Suppressor macrophage treated with lipopolysaccharide for 1 hour (primary cell): Measurements from ENCODE around the gene A2M.
A peak's percentile ranks its signal among the peaks of the same experiment; 100 is the strongest.

ENCODE experiments used
- DNase-seq, 3 donors: peaks; one replicate each; pipeline ENCODE4 v3.0.0-alpha.2; 2020 to 2022

A2M gene

DNA sequence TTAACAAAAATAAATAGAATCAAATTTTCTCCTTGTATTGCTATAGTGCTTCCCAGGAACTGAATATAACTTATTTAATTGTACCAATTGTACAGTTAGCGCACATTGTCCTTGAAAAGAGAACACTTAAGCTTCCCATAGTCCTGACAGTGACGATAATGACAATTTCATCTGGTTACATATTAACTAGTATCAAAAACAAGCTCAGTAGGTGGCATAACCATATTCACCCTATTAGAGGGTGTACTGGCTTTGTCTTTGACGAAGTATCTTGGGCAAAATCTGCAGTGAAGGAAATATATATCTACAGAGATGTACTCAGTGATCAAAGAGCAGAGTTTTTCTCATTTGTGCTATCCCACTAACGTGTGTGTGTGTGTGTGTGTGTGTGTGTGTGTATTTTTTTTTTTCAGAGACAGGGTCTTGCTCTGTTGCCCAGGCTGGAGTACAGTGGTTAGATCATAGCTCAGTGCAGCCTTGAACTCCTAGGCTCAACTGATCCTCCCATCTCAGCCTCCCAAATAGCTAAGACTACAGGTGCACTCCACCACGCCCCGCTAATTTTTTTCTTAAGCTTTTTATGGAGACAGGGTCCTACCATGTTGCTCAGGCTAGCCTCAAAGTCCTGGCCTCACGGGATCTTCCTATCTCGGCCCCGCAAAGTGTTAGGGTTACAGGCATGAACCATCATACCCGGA is 4.9 kb upstream of the A2M start:
- DNase-seq: no peak

DNA sequence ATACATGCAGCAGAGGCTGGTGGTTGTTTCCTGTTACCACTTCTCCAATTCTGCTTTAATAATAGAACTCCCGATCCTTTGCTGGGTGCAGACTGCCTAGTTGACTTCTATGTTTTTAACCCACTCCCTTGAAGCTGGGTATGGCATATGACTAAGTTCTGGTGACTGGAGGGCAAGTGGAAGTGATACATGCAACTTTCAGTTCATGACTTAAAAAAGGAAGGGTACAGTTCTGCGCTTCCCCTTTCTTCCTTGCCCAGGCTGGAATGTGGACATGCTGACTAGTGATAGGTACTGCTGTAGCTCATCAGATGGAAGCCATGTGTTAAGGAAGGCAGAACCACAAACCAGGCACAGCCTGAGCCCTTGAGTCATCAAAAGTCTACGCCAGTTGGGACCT is 2.4 kb upstream of the A2M start:
- peak; percentile 90 to 98 (median 96) for DNase-seq

DNA sequence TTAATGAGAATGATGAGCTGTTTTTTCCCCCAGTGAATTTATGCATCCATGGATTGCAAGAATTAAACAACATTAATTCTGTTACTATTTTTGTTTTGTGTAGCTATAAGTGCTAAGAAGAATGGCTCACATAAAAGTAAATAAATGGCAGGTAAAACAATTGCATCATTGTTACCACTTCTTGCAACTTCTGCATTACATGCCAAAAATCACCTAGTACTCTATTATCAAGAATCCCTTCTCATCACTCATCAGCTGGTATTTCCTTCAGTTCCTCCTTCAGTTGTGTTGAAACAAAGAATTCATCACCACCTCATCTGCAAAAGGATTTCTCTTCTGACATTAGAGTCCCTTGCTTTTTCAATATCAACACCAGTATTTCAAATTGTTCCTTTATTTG is 773 bp downstream of the A2M start:
- peak; percentile 57 to 83 (median 78) for DNase-seq

DNA sequence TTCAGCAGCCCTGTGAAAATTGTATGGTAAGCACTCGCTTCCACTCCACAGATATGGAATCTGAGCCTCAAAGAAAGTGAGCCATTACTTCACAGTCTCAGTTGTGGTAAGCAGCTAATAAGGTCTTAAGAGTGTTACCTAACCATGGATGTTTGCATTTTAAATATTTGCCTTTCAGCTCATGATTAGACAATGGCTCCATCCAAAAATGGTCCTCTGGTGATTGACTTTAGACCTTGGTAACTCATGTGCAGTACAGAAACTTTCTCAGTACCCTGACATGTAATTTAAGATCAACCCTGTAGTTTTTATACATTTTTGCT is 1.8 kb downstream of the A2M start:
- DNase-seq: no peak

DNA sequence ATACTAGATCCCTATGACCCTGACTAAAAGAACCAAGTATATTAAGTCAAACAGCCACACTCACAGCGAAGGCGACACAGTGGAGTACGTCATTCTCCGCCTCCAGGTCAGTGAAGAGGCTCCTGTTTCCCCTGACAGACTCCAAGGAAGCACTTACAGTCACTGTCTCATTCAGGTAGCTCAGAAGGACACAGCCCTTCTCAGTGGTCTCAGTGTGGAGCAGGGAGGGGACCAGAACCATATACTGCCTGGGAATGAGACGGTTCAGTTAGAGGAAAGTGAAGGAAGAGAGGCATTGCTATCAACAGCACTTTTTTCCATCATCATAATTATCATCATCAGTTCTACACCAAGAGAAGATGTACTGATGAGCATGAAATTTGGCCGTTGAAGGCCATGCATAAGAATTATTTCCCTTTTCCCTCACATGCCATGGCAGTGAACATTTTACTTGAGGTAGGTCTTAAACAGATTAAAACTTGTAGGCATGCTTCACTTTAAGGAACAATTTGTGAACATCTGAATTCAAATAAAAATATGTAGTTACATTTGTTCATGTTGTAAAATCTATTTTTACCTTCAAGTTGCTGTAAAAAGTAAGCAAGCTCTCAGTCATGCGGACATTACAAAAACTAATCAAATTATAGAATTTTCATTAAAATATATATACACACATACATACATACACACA is 2.3 kb downstream of the A2M start:
- no peak for DNase-seq

DNA sequence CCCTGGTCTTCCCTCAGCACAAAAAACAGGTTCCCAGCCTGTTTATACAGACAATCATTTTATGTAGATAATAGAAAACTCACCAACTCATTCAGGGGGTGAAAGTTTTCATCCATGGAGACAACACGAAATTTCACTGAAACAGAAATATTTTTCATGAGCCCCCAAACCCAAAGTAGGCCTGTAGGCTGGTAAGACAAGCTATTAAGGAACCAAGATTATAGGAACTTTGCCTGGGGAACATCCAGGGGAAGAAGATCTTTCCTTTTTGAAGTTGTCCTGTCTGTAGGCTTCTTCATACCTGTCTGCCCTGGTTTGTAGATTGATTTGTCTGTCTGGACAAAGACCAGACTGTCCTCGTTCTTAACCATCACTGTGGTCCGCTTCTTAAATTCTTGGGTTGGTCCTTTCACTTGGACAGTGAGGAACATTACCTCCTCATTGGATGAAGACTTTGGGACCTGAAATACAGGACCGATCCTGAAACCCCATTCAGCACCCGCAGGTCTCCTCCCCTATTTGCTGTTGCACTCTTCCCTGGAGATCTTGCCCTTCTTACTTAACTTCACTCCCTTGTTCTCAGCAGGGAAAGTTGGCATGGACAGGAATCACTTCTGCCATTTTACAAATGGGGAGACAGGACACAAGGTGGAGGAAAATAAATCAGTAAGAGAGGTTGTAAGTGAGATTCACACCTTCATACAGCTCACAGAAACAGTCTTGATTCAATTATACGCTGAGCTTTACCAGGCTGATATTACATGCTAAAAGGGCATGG is 3.5 kb downstream of the A2M start:
- no peak for DNase-seq

DNA sequence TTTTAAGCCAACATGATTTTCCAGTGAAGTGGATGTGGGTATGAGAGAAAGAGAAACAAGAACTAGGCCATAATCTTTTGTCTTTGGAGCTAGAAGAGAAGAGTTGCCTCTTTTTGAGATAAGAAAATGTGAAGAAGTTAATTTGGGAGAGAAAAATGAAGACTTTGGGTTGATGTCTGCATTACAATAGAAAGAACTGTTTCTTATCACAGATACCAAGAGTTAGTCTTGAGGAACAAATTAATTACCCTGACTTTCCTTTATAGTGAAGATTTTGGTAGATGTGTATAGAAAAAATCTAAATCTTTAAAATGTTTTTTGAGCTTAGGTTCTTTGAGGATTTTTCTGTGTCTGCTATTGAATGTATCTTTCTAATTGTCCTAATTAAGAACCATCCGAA is 4.2 kb downstream of the A2M start:
- no peak for DNase-seq

DNA sequence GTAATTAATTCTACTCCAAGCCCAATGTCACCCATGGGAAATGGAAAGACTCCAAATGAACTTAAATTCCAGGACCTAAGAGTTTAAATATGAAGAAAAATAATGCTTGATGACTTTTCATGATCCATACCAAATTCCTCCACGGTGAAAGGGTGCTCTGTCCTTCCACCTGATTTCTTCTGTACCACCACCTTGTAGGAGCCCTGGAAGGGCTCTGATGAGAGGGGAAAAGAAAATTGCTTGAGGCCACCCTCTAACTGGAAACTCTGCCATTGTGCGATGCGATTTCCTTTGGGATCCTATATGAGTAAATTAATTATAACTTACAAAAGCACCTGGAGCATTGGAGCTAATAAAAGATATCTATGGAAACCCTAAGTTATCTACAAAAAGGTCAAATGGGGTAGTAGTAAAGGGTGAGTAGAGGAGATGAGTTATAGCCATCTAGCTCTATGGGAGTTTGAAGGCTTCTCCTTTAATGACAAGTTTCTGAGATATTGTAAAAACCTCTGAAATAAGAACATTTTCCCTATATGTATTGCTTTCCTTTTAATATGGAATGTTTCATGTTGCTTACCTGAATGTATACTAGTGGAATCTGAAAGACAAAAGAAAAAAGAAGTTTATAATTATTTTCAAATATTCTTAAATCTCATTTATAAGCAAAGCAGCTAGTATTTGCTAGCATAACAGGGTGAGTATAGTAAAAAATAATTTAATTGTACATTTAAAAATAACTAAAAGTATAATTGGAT is 5.8 kb downstream of the A2M start:
- DNase-seq: no peak

DNA sequence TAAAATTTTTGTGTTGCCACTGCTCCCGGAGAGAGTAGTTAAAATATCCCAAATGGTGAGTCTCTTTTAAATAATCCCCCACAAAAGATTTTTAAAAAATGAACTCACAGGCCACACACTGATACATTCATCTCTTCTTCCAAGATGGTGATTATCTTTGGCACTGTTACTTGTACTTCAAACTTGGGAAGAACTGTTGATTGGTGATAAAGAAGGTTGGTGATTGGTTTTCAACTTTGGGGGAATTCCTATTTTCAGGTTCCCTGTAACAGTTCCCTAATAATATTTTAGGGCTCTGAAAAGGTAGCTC is 6.6 kb downstream of the A2M start:
- no peak for DNase-seq

DNA sequence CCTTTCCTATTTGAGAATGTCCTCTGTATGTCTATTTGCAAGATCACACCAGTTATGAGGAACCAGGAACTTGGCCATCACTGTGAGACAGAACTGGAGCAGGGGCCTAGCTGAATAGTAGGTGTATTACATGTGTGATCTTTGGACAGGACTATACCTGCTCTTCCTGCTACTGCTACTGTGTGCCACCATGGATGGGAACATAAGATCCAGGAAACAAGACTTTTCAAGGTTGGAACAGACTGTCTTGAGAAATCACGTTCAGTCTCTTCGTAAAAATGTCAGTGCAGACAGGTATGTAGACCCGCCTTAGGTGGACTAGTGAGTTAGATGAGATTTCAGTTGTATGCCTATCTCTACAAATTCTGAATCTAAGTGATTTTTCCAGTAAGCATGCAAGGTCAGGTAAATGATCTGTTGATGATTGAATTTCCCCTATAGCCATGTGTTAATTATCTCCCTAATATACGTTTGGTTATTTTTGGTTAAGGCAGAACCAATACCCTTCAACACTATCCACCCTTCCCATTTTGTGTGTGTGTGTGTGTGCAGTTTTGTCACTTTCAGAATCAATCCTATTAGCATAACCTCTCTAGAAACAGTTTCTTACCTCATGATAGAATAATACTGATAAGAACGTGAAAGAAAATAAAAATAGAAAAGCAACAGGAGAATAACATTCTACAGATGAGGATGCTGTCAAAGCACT is 7.1 kb downstream of the A2M start:
- no peak for DNase-seq

DNA sequence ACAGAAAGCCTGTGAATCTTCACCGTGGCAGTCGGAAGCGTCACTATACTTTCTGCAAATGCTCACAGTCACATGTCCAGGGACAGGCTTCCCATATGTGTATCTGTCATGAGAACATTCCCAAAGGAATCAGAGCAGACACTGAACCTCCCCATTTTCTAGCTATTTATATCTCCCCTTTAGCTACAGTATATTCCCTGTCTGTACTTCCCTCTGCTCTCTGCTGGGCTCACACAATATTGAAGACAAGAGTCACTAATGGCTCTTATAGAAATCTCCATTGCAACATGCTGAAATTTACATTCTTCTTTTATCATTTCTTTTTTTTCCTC is 8.2 kb downstream of the A2M start:
- DNase-seq: no peak

DNA sequence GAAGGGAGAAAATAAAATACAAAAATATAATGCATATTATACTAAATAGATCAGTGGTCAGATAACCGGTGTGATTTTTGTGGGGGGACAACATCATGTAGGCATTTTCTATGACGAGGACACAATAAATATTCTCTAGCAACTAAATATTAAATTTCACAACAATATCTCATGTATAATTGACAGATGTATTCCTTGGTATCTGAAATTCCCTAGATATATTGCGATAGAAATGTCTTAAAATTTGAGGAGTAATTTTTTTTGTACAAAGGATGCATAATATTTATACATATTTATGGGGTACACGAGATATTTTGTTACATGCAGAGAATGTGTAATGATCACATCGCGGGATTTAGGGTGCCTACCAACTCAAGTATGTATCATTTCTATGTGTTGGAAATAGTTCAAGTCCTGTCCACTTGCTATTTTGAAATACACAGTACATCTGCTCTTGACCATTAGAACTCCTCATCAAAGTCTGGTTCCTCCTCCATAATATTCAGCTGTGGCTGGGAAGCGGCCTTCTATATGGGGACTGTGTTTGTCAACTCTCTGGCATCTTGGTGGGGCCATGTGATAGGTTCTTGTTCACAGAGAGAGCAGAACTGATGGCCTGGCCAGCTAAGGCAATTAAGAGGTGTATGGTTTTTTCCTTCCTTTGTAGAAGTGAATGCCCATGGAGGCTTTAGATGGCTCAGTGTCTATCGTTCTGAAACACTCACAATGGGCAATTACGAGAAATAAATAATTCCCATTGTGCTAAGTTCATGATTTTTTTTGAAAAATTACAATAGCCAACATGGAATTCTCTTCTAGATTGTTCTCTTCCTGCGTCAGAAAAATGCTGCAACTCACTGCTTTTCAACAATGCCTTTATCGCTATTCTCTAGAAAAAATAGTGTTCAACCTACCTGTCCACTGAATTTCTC is 8.8 kb downstream of the A2M start:
- DNase-seq: no peak

DNA sequence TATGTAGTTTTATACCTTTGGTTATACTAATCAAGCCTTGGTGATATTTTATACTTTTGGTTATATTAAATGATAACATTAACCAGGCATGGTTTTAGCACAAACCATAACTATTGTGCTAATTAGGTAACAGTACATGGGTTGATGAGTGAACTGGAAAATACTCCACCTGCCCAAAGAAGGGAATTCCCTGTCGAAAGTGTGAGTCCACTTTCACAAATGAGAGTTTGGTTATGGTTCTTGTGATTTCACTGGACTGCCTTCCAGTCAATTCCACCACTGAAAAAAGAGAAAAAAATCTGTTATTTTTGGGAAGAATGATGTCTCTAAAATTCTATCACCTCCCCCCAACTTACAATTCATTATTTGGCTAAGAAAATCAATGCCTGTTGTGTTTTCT is 9.7 kb downstream of the A2M start:
- DNase-seq: no peak

DNA sequence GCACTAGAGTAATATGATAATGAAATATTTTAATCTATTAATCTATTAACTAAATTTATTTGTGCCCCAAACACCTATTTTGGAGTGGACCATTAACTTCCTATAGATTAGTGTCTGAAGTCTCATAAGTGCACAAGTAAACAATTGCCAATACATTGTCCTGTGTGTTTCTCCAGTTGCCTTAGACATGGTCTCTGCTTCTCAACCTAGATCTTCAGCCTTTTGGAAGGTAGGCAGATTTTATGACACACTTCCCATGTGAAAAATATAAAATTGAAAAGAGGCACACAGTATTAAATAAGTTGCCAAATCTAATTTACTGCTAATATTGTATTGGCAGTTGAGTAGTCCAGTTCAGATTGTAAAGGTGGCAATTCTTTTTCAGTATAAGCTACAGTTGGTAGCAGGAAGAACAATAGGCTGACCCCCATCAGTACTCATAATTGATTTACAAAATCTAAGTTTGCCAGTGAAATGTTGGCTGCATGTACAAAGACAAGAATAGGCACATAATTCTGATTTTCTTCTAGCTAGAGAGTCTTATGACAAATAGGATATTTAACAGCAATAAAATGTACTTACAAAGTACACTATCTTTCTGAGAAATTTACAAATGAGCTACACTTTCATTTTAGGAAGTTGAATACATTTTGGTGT is 10.8 kb downstream of the A2M start:
- DNase-seq: no peak

DNA sequence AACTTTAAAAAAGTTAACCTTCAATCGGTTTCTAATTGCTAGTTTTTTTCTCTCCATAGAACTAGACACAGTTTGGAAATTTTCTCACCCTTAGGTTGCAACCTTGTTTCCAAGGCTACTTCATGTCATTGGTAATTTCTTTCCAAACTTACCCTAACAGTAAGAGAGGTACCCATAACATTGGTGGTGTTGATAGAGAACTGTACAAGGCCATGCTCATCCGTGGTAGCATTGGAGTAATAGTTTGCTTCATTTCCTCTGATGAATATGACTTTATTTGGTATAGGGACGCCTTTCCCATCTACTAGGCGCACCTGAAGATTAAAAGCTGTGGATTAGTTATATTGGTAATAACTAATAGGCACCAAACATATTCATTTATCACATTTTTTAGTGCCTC is 11.6 kb downstream of the A2M start:
- DNase-seq: no peak

DNA sequence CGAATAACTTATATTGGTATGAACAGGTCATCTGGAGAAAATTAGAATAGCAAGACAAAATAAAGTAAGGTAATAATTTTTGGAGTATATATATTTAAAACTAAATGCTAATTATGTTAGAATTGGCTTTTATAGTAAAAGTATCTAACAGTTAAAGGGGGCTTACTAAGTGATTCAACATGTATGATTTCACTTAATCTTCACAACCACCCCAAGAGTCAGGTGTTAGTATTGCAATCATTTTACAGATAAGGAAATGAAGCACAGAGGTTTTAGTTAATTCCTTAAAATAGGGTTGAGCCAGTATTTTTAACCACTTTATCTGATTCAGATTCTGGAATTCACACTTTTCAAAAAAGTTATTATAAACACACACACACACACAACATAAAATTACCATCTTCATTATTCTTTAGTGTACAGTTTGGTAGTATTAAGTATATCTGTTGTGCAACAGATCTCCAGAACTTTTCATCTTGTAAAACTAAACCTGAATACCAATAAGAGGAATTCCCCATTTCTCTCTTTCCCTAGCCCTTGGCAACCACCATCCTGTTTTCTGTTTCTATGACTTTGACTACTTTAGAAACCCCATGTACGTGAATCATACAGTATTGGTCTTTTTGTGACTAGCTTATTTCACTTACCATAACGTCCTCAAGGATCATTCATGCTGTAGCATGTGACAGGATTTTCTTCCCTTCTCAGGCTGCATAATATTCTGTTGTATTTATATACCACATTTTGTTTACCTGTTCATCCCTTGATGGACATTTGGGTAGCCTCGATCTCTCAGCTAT is 12.5 kb downstream of the A2M start:
- DNase-seq: peak; percentile 48 to 56 (median 55)

DNA sequence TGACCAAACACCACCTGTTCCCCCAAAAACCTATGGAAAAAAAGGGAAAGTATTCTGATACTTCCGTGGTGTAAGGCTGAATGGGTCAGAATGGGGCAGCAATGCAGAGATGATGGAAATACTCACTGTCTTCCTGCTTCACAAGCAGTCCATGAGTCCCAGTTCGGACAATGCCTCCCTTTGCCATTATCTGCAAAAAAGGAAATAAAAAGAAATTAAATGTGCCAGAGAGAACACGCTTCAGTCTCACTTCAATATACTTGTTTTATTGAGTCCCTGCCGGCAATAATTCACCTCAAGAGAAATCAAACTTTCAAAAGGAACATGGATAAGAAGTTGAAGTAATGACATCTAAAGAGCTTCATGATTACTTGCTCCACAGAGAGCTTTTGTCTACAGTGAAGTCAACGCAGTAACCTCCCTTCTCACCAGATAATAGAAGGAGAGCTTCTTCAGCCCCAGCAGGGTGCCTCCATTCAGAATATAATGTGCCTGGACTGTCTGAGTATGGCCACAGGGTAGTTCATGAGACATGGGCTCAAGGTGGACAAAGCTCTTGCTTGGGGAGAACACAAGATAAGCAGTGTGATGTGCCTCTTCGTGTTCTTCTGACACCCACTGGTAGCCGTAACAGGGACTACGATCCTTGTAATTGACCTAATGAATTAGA is 14.6 kb downstream of the A2M start:
- DNase-seq: no peak

DNA sequence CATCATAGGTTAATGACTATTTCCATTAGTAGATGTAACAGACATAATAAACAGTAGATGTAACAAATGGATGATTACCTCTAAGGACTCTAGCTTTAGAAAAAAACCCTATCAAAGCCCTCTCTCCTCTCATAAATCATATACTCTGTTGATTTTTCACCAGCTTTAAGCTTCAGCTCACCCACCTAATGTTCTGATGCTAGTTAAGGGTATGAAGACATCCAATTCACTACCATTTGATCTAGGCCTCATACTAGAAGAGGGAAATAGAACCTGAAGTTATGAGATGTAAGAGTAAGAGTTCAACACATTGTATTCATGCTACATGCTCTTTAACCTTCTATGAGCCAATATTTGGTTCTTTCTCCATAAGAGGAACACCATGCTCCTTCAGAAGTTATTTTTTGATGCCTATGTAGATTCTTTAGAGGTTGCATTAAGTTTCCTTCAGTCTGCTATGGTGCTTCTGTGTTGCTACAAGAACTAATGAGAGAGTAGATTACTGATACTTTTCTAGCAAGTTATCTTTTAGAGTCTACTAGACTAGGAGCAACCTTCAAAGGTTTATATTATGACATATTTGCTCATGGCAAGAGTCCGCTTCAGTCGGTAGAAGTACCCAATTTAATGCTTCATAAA is 16.0 kb downstream of the A2M start:
- DNase-seq: no peak

DNA sequence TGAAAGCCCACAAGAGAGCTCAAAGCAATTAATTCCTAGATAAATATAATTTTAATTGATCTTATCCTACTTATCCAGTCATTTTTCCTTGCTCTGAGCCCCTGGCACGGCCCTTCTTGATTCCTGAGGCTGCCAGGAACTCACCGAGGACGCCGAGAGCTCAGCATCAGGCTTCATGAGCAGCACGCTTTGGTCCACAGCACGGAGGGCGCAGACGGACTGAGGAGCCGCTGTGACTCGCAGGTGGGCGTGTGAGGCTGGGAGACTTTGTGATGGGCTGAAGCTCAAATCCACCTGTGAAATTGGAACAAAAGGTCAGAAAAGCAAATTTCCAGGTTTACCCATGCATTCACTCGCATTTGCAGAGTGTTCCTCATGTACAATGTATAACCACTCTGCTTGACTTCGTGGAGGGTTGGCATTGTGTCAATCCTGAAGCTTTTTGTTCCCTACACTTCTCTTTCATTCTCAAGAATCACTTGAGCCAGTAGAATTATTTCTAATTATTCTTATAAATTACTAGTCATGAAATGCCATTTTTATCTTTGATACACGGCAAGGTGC is 17.2 kb downstream of the A2M start:
- DNase-seq: no peak
